Measurements from ENCODE around the gene SFMBT1. TPM values are rescaled to one million over a fixed set of nuclear protein-coding genes. Genes with fewer than 3 reads are reported as not detected.

SFMBT1 gene
- total and polyA plus RNA-seq, 2 of the 8 experiments (the other 6 are each of a cell fraction or from before 2014, with no cell fraction given): 8.1 to 16.8 TPM

- FAIRE-seq (no peak), DNase-seq (ENCODE audit: low read depth in 1 of 2, low spot score in 2 of 2) (no peak)
- Histone ChIP-seq H3K27me3 (replicated peaks in 1 of 4; ENCODE audit: control insufficient read depth in 3 of 4, extremely low read depth in 1 of 4, insufficient read depth in 3 of 4, low read length in 3 of 4) (no peaks in the 10 kb centered on the region), H2AK5ac (ENCODE audit: low read depth, low read length) (no peak overlapping the region), H2BK20ac (ENCODE audit: low read length) (no peak overlapping the region), H3K56ac (replicated peaks; ENCODE audit: insufficient read length, low read depth, low read length) (no peak overlapping the region), H3K36me3 (ENCODE audit: control insufficient read depth in 2 of 4, insufficient read depth in 4 of 4, low read length in 3 of 4) (no peaks in the 10 kb centered on the region), H3K27ac (ENCODE audit: low read depth, low read length) (no peak overlapping the region), H2BK15ac (ENCODE audit: low read length) (no peak overlapping the region), H2BK5ac (ENCODE audit: low read depth, low read length) (no peak overlapping the region), H3K9me3 (ENCODE audit: insufficient read depth in 2 of 2, low read depth in 1 of 2, low read length in 1 of 2) (no peaks in the 10 kb centered on the region), H3K4me3 (ENCODE audit: extremely low read depth in 1 of 4, insufficient read depth in 2 of 4, low read depth in 3 of 4, low read length in 4 of 4) (no peak overlapping the region), H3K79me2 (ENCODE audit: control insufficient read depth in 1 of 2, insufficient read depth in 2 of 2, low read length in 2 of 2) (peaks cover 0 to 6% of the 10 kb centered on the region in 2 experiments; a peak in 1 of 4 replicates), H3K23ac (ENCODE audit: insufficient read length) (no peak overlapping the region), H4K8ac (ENCODE audit: extremely low read depth, insufficient read depth, low read length) (no peak overlapping the region), H3K4ac (replicated peaks; ENCODE audit: insufficient read length, low read depth, low read length) (no peak overlapping the region), H2BK120ac (replicated peaks; ENCODE audit: low read depth, low read length) (no peak overlapping the region), H3K79me1 (ENCODE audit: low read depth, low read length) (no peaks in the 10 kb centered on the region), H3K18ac (ENCODE audit: extremely low read depth, low read length) (no peak overlapping the region), H3K23me2 (ENCODE audit: low read depth, low read length) (no peaks in the 10 kb centered on the region), H3K14ac (ENCODE audit: insufficient read length) (no peak overlapping the region), H4K91ac (replicated peaks; ENCODE audit: insufficient read length, low read length) (no peak overlapping the region), H3K4me2 (ENCODE audit: insufficient read depth in 1 of 2, low read depth in 2 of 2, low read length in 2 of 2) (no peak overlapping the region), H4K20me1 (replicated peaks in 1 of 2; ENCODE audit: control insufficient read depth in 1 of 2, insufficient read depth in 2 of 2, low read length in 2 of 2) (no peaks in the 10 kb centered on the region), H3K4me1 (replicated peaks in 1 of 4; ENCODE audit: control insufficient read depth in 3 of 4, insufficient read depth in 4 of 4, low read length in 3 of 4) (no peaks in the 10 kb centered on the region), H3K9ac (replicated peaks in 1 of 4; ENCODE audit: extremely low read depth in 1 of 4, low read depth in 3 of 4, low read length in 3 of 4) (no peak overlapping the region), H2BK12ac (ENCODE audit: low read depth, low read length) (no peak overlapping the region), H4K5ac (ENCODE audit: insufficient read length, low read depth, low read length) (no peak overlapping the region), H2AFZ (ENCODE audit: low read length) (no peak overlapping the region)
- CTCF ChIA-PET (ENCODE audit: partially characterized antibody): interaction anchor here (0.5 to 5.3 kb wide), 23 partner anchors 9 to 617 kb away, joined by 3 to 35 read pairs (median 4); partner anchors contain the start of gene STIMATE
- POLR2A ChIA-PET (ENCODE audit: partially characterized antibody): interaction anchor here (1.4 kb wide), 1 partner anchor 138 kb away, joined by 3 read pairs; no protein-coding TSS in a partner anchor
- WGBS, 2 experiments (ENCODE audit: extremely low coverage in 1 of 2, insufficient coverage in 1 of 2, insufficient read length in 1 of 2, insufficient replicate concordance in 2 of 2, low coverage in 1 of 2, low lambda C conversion rate in 2 of 2, missing lambda C conversion rate in 1 of 2): 91% methylated on average over 3 of the region's 3 CpGs; no CpG with 5 or more reads in 1 of the 2 experiments
- no peak for TF ChIP-seq YY1 (IDR thresholded peaks at IDR 0.05; ENCODE audit: low read depth, low read length)
- no peak for TF ChIP-seq EZH2 (IDR thresholded peaks at IDR 0.05; ENCODE audit: low read depth, low read length, severe bottlenecking)
- peak in 2 of 3 experiments; percentile 49 to 59; a peak in 3 of 4 replicates for TF ChIP-seq CTCF (IDR thresholded peaks at IDR 0.05; ENCODE audit: control extremely low read depth in 1 of 3, insufficient read depth in 1 of 3, low read depth in 1 of 3, low read length in 3 of 3)
- no peak for TF ChIP-seq KDM4A (IDR thresholded peaks at IDR 0.05; ENCODE audit: low read depth, low read length, severe bottlenecking)
- TF ChIP-seq CBX8 (IDR thresholded peaks at IDR 0.05; ENCODE audit: borderline replicate concordance, low read depth, low read length): no peak
- no peak for TF ChIP-seq TEAD4 (IDR thresholded peaks at IDR 0.05; ENCODE audit: low read depth, low read length)
- TF ChIP-seq RAD21 (IDR thresholded peaks at IDR 0.05 in 1 of 2, conservative IDR thresholded peaks at IDR 0.05 in 1 of 2; ENCODE audit: low read depth in 2 of 2, low read length in 2 of 2): peak; percentile 81 to 83
- no peak for TF ChIP-seq MAX (IDR thresholded peaks at IDR 0.05)
- no peak for TF ChIP-seq SAP30 (IDR thresholded peaks at IDR 0.05; ENCODE audit: insufficient read depth, insufficient replicate concordance, low read length)
Observed at GRCh38 chr3:52986938-52987337, 58.9 kb downstream of the SFMBT1 start.
